Natural killer cell (primary cell): Measurements from ENCODE around the gene DECR2. TPM values are rescaled to one million over a fixed set of nuclear protein-coding genes. Genes with fewer than 3 reads are reported as not detected.

Source experiments
- ATAC-seq, 3 donors: fragments of 150-1000 bp in 2 of 3; fragments of 200-7000 bp in 1 of 3; cut with Tn5 transposase; 1 replicate in 1 of 3; 2 replicates in 2 of 3; pipeline ENCODE4 v1.10.0; 2021; ENCODE audit warnings: mild to moderate bottlenecking in 2 of 3, moderate library complexity in 2 of 3
- DNase-seq, 2 donors: peaks; one replicate each; pipeline versions ENCODE4 v3.0.0 to v3.0.0-alpha.2; 2013 to 2021; ENCODE audit warnings: mixed read lengths in 1 of 2
- H3K27ac ChIP-seq: one replicate; pipeline ENCODE4 v1.5.1; 2013; ENCODE audit warnings: mild to moderate bottlenecking, low read length
- H3K27me3 ChIP-seq: one replicate; pipeline ENCODE4 v1.6.1; 2013; ENCODE audit warnings: low read length; ENCODE audit not compliant: control insufficient read depth, insufficient read depth
- H3K36me3 ChIP-seq: one replicate; pipeline ENCODE4 v1.6.1; 2013; ENCODE audit warnings: low read length; ENCODE audit not compliant: control insufficient read depth, insufficient read depth
- H3K4me1 ChIP-seq: one replicate; pipeline ENCODE4 v1.6.1; 2013; ENCODE audit warnings: low read length; ENCODE audit not compliant: control insufficient read depth, insufficient read depth
- H3K4me3 ChIP-seq: one replicate; pipeline ENCODE4 v1.5.1; 2013; ENCODE audit warnings: low read length
- H3K9me3 ChIP-seq: one replicate; pipeline ENCODE4 v1.6.1; 2013; ENCODE audit warnings: low read length; ENCODE audit not compliant: control insufficient read depth, insufficient read depth
- H3K27ac Mint-ChIP-seq, 2 donors: one replicate each; pipeline ENCODE4 v1.8.0; 2022; ENCODE audit warnings: mild to moderate bottlenecking in 2 of 2, mixed read lengths in 2 of 2, moderate library complexity in 1 of 2
- H3K27me3 Mint-ChIP-seq, 2 donors: one replicate each; pipeline ENCODE4 v1.8.0; 2022; ENCODE audit warnings: low read depth in 2 of 2, mixed read lengths in 2 of 2
- H3K36me3 Mint-ChIP-seq: one replicate; pipeline ENCODE4 v1.8.0; 2022; ENCODE audit warnings: mixed read lengths
- H3K4me1 Mint-ChIP-seq, 2 donors: one replicate each; pipeline ENCODE4 v1.8.0; 2022; ENCODE audit warnings: mixed read lengths in 2 of 2
- H3K4me3 Mint-ChIP-seq: one replicate; pipeline ENCODE4 v1.8.0; 2022; ENCODE audit warnings: mild to moderate bottlenecking, moderate library complexity, mixed read lengths
- H3K9me3 Mint-ChIP-seq, 2 donors: one replicate each; pipeline ENCODE4 v1.8.0; 2022; ENCODE audit warnings: mixed read lengths in 2 of 2
- WGBS: methylation state at CpG from one replicate; pipeline ENCODE4 v1.1.7; 2013; ENCODE audit warnings: missing lambda C conversion rate; ENCODE audit not compliant: insufficient coverage; 5-methylcytosine and 5-hydroxymethylcytosine counted together
- intact Hi-C: fragments of 100-400 bp; cut with micrococcal nuclease; formaldehyde crosslinking; loops from one replicate; pipeline ENCODE4 v1.14.2; 2022
- total RNA-seq, 4 donors: library from RNA; stranded (reverse); fragments of 120-200 nt in 1 of 4; gene quantifications; one replicate each; pipeline versions ENCODE4 v1.2.3 to v1.2.4, GENCODE V29; 2013 to 2022
- TF ChIP-seq, protein P1 (sequence below): fragments of 200-600 bp; IDR thresholded peaks from one replicate; pipeline ENCODE4 v1.8.0; 2022; ENCODE audit warnings: antibody characterized with exemption

The DECR2 gene
- total RNA-seq, 3 donors from 2014 or later (not counting 1 experiment from before 2014, with no cell fraction given) = 9.5 to 13.0 (median 12.9) TPM

DNA sequence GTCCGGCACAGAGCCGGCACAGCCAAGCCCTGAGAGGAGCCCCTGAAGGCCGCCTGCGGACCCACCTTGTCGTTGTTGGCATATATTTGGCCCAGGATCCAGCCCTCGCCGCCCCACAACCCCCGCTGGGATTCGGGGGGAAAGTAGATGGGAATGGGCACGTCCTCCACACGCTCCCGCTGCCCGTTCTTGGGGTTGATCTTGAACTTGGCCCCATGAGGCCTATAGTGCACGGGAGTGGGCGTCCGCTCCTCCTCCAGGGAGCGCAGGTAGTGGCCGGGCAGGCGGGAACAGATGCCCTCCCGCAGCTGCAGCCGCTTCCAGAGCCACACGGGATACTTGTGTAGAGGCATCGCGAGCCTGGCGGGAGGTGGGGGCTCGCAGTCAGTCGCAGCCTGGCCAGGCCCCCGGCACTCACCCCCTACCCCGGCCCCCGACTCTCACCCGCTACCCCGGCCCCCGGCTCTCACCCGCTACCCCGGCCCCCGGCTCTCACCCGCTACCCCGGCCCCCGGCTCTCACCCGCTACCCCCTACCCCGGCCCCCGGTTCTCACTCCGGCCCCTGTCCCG lies 31.7 kb upstream of the DECR2 start:
- Mint-ChIP-seq H3K9me3 (no peaks in the 10 kb centered on the region), H3K4me3 (peak overlapping the region; percentile 57), H3K36me3 (no peaks in the 10 kb centered on the region), H3K27me3 (no peaks in the 10 kb centered on the region), H3K27ac (peak overlapping the region; percentile 85 to 96), H3K4me1 (peaks cover 0 to 17% of the 10 kb centered on the region in 2 donors)
- TF ChIP-seq, protein P1, sequence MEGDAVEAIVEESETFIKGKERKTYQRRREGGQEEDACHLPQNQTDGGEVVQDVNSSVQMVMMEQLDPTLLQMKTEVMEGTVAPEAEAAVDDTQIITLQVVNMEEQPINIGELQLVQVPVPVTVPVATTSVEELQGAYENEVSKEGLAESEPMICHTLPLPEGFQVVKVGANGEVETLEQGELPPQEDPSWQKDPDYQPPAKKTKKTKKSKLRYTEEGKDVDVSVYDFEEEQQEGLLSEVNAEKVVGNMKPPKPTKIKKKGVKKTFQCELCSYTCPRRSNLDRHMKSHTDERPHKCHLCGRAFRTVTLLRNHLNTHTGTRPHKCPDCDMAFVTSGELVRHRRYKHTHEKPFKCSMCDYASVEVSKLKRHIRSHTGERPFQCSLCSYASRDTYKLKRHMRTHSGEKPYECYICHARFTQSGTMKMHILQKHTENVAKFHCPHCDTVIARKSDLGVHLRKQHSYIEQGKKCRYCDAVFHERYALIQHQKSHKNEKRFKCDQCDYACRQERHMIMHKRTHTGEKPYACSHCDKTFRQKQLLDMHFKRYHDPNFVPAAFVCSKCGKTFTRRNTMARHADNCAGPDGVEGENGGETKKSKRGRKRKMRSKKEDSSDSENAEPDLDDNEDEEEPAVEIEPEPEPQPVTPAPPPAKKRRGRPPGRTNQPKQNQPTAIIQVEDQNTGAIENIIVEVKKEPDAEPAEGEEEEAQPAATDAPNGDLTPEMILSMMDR = no peak
- Histone ChIP-seq H3K4me1 (peaks cover 19% of the 10 kb centered on the region), H3K27me3 (no peaks in the 10 kb centered on the region), H3K4me3 (peak overlapping the region; percentile 11), H3K9me3 (no peaks in the 10 kb centered on the region), H3K27ac (no peak overlapping the region), H3K36me3 (peaks cover 34% of the 10 kb centered on the region)
- 47% methylated on average over 35 of the region's 44 CpGs for WGBS
- DNase-seq = no peak
- no peak for ATAC-seq
- intact Hi-C loops = no loop called here

DNA sequence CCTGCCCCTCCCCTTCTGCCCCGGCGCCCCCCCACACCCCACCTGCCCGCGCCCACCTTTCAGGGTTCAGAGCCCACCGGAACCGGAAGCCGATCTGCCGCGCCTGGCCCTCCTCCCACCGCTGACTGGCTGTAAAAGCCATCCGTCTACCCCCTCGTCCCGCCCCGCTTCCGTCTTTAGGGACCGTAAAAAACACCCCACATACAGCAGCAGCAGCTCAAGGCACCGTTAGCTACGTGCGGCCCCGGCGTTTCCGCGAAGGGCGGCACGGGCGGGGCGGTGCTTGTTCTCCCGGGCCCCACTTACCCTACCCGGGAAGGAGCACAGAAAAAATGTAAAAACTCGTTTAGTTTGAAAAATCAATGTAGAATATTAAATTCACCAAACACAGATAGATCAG lies 31.2 kb upstream of the DECR2 start, which contains the start of gene MRPL28:
Gene MRPL28 (minus strand): TSS at position 96 of the 400 bp plus-strand sequence. CDS start 320 bp downstream, outside the sequence.
- intact Hi-C loops = no loop called here
- peak within 1 kb of the TSS; percentile 11 for H3K4me3 ChIP-seq
- no peaks in the 10 kb centered on the region for H3K36me3 Mint-ChIP-seq

DNA sequence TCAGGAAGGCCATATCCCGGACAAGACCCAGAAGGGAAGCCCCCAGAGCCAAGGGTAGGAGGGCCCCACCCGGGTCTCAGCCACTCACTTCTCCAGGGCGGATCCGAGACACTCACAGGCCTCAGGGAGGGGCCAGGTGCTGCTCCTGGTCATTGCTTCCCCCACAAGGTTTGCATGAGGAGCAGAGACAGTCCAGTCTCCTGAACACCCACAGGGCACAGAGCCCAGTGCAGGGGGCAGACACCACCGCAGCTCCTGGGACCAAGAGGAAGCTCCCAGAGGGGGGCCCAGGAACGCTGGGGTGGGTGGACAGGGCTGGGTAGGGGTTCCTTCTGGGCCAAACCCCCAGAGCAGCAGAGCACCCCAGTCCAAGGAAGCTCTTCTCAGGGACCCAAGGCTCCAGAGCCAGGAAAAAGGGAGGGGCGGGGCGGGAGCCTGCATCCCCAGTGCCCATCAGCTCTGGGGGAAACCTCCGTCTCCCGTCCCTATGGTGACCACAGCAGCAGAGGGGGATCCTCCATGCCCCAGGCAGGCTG lies 30.6 kb upstream of the DECR2 start:
- TF ChIP-seq, protein P1 = no peak
- Mint-ChIP-seq H3K4me1 (peaks cover 0 to 17% of the 10 kb centered on the region in 2 donors), H3K4me3 (peak overlapping the region; percentile 89), H3K27me3 (no peaks in the 10 kb centered on the region), H3K36me3 (no peaks in the 10 kb centered on the region), H3K27ac (peak overlapping the region; percentile 85 to 96), H3K9me3 (no peaks in the 10 kb centered on the region)
- intact Hi-C loops = no loop called here
- DNase-seq (no peak), ATAC-seq (no peak)
- Histone ChIP-seq H3K9me3 (no peaks in the 10 kb centered on the region), H3K27ac (peak overlapping the region; percentile 60), H3K4me1 (peaks cover 19% of the 10 kb centered on the region), H3K27me3 (no peaks in the 10 kb centered on the region), H3K4me3 (peak overlapping the region; percentile 11), H3K36me3 (peaks cover 39% of the 10 kb centered on the region)
- 71% methylated on average over 10 of the region's 10 CpGs for WGBS

More for the DNA sequence above, 31.2 kb upstream of the DECR2 start, which contains the start of gene MRPL28:
- peaks cover 19% of the 10 kb centered on the region for H3K4me1 ChIP-seq
- H3K27me3 ChIP-seq = no peaks in the 10 kb centered on the region
- H3K4me1 Mint-ChIP-seq = peaks cover 0 to 17% of the 10 kb centered on the region in 2 donors
- no peaks in the 10 kb centered on the region for H3K27me3 Mint-ChIP-seq
- peak within 1 kb of the TSS; percentile 85 to 96 for H3K27ac Mint-ChIP-seq
- TF ChIP-seq, protein P1 = no peak
- H3K9me3 Mint-ChIP-seq = no peaks in the 10 kb centered on the region
- H3K27ac ChIP-seq = peak within 1 kb of the TSS; percentile 60
- no peaks in the 10 kb centered on the region for H3K9me3 ChIP-seq
- DNase-seq = peak; percentile 90 to 96
- H3K4me3 Mint-ChIP-seq = peak within 1 kb of the TSS; percentile 89
- WGBS = under 1% methylated on average over 27 of the region's 30 CpGs
- peak; percentile 99 to 100 (median 99) for ATAC-seq
- peaks cover 37% of the 10 kb centered on the region for H3K36me3 ChIP-seq
